WI38 (cell line): ENCODE data around the gene TOX3.

ENCODE experiments used
- H3K4me3 ChIP-seq: 2 replicates; pipeline ENCODE4 v1.5.1; 2011; ENCODE audit warnings: low read depth, mild to moderate bottlenecking, control low read depth, low read length
- CTCF ChIP-seq: IDR thresholded peaks from 2 replicates; pipeline ENCODE4 v1.5.1; 2012; ENCODE audit warnings: low read depth, mild to moderate bottlenecking, control low read depth, low read length

TOX3 gene

GRCh38 chr16:52572656-52573055, 25.7 kb upstream of the TOX3 start:
- no peak for TF ChIP-seq CTCF
- H3K4me3 ChIP-seq, result no peak overlapping the region

- no peak overlapping the region for H3K4me3 ChIP-seq
- no peak for TF ChIP-seq CTCF
Observed at GRCh38 chr16:52570495-52571091, 23.6 kb upstream of the TOX3 start.

- H3K4me3 ChIP-seq, result no peak overlapping the region
- TF ChIP-seq CTCF, result no peak
Observed at GRCh38 chr16:52569701-52570100, 22.8 kb upstream of the TOX3 start.

- no peak for TF ChIP-seq CTCF
- H3K4me3 ChIP-seq, result no peak overlapping the region
Observed at GRCh38 chr16:52568983-52569690, 22.2 kb upstream of the TOX3 start.

GRCh38 chr16:52568495-52568894, 21.6 kb upstream of the TOX3 start:
- no peak overlapping the region for H3K4me3 ChIP-seq
- no peak for TF ChIP-seq CTCF

GRCh38 chr16:52567193-52567592, 20.2 kb upstream of the TOX3 start:
- no peak overlapping the region for H3K4me3 ChIP-seq
- no peak for TF ChIP-seq CTCF

GRCh38 chr16:52563767-52564611, 17.0 kb upstream of the TOX3 start:
- TF ChIP-seq CTCF, result no peak
- H3K4me3 ChIP-seq, result no peak overlapping the region
